BLaER1 treated with 17β-estradiol and CSF1 and Interleukin-3, amounts not matched to agents 10 nM and 100 nM (cell line): ENCODE data around the gene FAM111B.
"Not testable (repeated sequence)": the region's sequence is repeated elsewhere in the genome, so short reads cannot be mapped to it uniquely, and the experiment has no call there.

Experiments
- H3K27ac ChIP-seq, 11 experiments: shearing (Covaris generic); formaldehyde crosslinking; 2 replicates each; pipeline ENCODE4 v1.8.1; 2022
- H3K27me3 ChIP-seq, 11 experiments: shearing (Covaris generic); formaldehyde crosslinking; 2 replicates each; pipeline ENCODE4 v1.8.1; 2022
- H3K36me3 ChIP-seq, 11 experiments: shearing (Covaris generic); formaldehyde crosslinking; 2 replicates each; pipeline ENCODE4 v1.8.1; 2022
- H3K4me1 ChIP-seq, 10 experiments: shearing (Covaris generic); formaldehyde crosslinking; 2 replicates each; pipeline ENCODE4 v1.8.1; 2022
- H3K4me2 ChIP-seq, 11 experiments: shearing (Covaris generic); formaldehyde crosslinking; 2 replicates each; pipeline ENCODE4 v1.8.1; 2022
- H3K4me3 ChIP-seq, 10 experiments: shearing (Covaris generic); formaldehyde crosslinking; 2 replicates each; pipeline ENCODE4 v1.8.1; 2022
- H3K9ac ChIP-seq, 11 experiments: shearing (Covaris generic); formaldehyde crosslinking; 2 replicates each; pipeline ENCODE4 v1.8.1; 2022
- H3K9me3 ChIP-seq, 11 experiments: shearing (Covaris generic); formaldehyde crosslinking; replicated peaks in 1 of 11; 2 replicates each; pipeline ENCODE4 v1.8.1; 2022
- H4K20me1 ChIP-seq, 11 experiments: shearing (Covaris generic); formaldehyde crosslinking; 2 replicates each; pipeline ENCODE4 v1.8.1; 2022
- Cebpa-rat ChIP-seq, 11 experiments: shearing (Covaris generic); IDR thresholded peaks; 2 replicates each; pipeline ENCODE4 v1.8.1; 2022

Gene FAM111B

DNA sequence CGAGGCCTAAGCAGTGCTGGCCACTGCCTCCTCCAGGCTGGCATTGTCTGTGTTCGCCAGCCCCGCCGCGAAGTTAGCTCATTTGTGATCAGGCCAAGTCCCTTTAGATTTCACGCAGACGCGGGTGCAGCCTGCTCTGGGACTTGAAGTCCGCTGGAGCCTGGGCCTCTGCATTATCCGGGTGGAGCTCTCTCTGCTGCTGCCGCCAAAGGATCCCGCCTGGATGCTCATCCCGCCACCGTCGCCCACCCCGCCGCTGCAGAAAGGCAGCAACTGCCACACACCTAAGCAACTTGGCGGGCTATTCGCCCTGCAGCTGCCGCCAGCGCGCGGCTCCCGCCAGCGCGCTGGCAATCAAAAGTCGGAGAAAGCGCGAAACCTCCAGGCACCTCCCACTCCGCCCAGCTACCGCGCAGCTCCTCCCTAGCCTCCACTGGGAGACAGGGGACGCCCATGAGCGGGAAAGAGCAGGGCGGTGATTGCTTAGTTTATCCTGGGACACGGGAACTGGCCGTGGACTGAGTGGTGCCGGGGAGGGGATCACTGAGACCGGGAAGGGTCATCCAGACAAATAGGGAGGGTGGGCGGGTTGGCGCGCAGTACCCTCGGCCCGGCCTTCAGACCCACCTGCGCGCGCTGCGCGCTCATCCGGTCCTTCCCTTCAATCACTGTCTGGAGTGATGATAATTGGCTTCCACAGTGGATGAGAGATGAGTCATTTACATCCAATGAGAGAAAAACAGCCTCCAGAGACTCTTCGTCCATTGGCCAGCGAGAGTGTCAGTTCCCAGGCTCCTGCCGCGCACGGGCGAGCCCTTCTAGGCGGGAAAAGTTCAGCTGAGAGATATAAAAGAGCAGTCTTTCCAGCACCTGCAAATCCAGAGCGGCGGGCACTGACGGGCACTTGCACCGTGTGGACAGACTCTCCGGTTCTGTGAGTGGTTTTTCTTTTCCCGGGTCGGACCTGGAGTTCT lies at the start of gene FAM111B:
TSS of gene FAM111B (plus strand) at position 875 of the 974 bp plus-strand sequence. CDS start 2,389 bp downstream, outside the sequence.
- Histone ChIP-seq H3K27me3 (no peaks in the 10 kb centered on the region), H3K9ac (peak within 1 kb of the TSS; percentile 48 to 91 (median 84); a peak in 21 of 22 replicates), H3K4me3 (peak within 1 kb of the TSS; percentile 62 to 82 (median 70)), H3K4me1 (peaks cover 34 to 64% (median 49%) of the 10 kb centered on the region in 10 experiments), H3K36me3 (peaks cover 0 to 28% (median 24%) of the 10 kb centered on the region in 11 experiments; a peak in 17 of 22 replicates), H3K4me2 (peak within 1 kb of the TSS; percentile 88 to 99 (median 95)), H4K20me1 (no peaks in the 10 kb centered on the region; a peak in 1 of 22 replicates), H3K9me3 (peaks cover 0 to 10% (median 0%) of the 10 kb centered on the region in 11 experiments; a peak in 5 of 22 replicates), H3K27ac (peak within 1 kb of the TSS in 9 of 11 experiments; percentile 48 to 87 (median 80); a peak in 17 of 22 replicates)
- TF ChIP-seq Cebpa-rat (IDR thresholded peaks at IDR 0.05): no peak

DNA sequence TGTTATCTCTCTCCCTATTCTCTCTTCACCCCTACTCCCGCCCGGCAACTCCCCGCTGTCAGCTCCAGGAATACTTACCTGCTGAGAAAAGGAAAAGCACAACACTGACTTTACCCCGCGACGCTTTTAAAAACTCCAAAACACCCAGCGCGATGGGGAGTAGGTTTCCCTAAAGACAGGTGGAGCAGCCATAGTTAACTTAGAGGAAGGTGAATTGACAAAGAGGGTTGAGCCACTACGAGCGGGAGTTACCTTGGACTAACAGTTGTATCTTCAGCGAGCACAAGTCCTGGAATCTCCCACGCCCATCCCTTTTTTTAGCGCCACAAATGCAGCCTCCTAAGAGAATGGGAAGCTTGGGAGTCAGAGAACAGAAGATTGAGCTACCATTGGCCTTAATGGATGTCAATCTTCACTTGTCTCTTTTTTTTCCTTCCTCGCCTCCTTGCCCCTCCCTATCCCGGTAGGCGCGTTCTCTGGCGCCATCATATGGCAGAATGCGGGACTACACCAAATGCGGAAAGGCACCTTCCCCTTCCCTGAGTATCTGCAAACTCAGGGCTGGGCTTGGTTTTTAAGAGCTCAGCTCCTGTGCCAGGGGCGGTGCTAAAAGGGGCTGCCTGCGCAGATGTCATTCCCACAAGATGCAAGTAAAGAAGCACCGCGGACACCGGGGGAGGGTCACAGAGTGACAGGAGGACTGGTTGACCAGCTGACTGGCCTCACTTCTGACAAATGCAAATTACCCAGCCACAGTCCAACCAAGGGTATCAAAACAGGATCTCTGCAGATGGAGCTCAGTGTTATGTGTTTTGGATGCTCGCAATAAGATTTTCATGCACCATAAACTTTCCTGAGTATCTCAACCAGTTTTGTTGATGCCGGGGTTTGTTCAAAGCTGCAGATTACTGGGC lies 48.7 kb upstream of the FAM111B start:
- H3K4me1 ChIP-seq, H3K27ac ChIP-seq, H3K27me3 ChIP-seq, H4K20me1 ChIP-seq, H3K9ac ChIP-seq, H3K36me3 ChIP-seq: not testable (repeated sequence)
- peak overlapping the region in 2 of 10 experiments; percentile 21 to 32; a peak in 2 of 20 replicates for H3K4me3 ChIP-seq
- H3K9me3 ChIP-seq: peaks cover 0 to 10% (median 7%) of the 10 kb centered on the region in 11 experiments; a peak in 13 of 22 replicates
- peak overlapping the region in 7 of 11 experiments; percentile 7 to 71 (median 22); a peak in 6 of 22 replicates for H3K4me2 ChIP-seq

DNA sequence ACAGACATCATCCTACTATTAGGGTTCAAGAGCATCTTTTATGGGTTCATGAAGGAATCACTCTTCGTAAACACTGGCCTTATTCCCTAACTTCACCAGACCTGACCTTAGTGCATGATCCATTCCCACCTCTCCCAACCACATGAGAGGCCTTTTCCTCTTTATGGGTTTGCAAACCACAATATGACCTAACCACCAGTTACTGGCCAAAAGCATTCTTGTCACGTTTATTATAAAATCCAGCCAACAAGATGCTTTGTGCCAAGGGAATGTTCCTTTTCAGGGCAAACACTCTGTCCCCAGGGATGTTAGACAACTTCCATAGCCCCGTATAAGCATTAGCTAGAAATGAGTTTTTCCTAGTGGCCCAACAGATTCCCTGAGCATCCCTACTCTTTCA lies 46.9 kb upstream of the FAM111B start:
- H3K27ac ChIP-seq, H3K4me2 ChIP-seq, H3K4me3 ChIP-seq, H4K20me1 ChIP-seq, H3K4me1 ChIP-seq, H3K27me3 ChIP-seq, H3K9ac ChIP-seq, H3K36me3 ChIP-seq: not testable (repeated sequence)
- H3K9me3 ChIP-seq: peaks cover 0 to 12% (median 7%) of the 10 kb centered on the region in 11 experiments; a peak in 13 of 22 replicates

GRCh38 chr11:59062602-59063529 lies 44.2 kb upstream of the FAM111B start:
- H3K27me3 ChIP-seq: no peaks in the 10 kb centered on the region

GRCh38 chr11:59063996-59064727 lies 42.9 kb upstream of the FAM111B start:
- not testable (repeated sequence) for H4K20me1 ChIP-seq, H3K4me2 ChIP-seq, H3K27me3 ChIP-seq, H3K27ac ChIP-seq, H3K36me3 ChIP-seq, H3K4me3 ChIP-seq, H3K4me1 ChIP-seq, H3K9ac ChIP-seq
- H3K9me3 ChIP-seq: peaks cover 0 to 12% (median 7%) of the 10 kb centered on the region in 11 experiments; a peak in 13 of 22 replicates

More at GRCh38 chr11:59062602-59063529, 44.2 kb upstream of the FAM111B start:
- Histone ChIP-seq H3K4me1 (peaks cover 0 to 7% (median 0%) of the 10 kb centered on the region in 10 experiments; a peak in 3 of 20 replicates), H3K4me2 (no peak overlapping the region), H3K27ac (no peak overlapping the region), H3K36me3 (no peaks in the 10 kb centered on the region), H3K9me3 (peaks cover 0 to 12% (median 7%) of the 10 kb centered on the region in 11 experiments; a peak in 13 of 22 replicates), H4K20me1 (no peaks in the 10 kb centered on the region), H3K9ac (no peak overlapping the region), H3K4me3 (no peak overlapping the region)
- no peak for TF ChIP-seq Cebpa-rat (IDR thresholded peaks at IDR 0.05)

DNA sequence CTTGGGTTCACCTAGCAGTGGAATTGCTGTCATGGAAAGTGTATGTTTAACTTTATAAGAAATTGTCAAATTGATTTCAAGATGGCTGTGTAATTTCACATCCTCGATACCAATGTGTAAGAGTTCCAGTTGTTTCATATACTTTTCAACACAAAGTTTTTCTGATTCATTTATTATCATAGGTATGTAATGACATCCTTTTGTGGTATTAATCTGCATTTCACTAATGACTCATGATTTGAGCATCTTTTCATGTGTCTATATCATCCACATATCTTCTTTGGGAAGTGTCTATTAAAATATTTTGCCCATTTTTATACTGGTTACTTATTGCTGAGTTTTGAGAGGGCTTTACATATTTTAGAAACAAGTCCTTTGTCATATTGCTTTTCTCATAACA lies 38.0 kb upstream of the FAM111B start:
- Histone ChIP-seq H4K20me1 (no peaks in the 10 kb centered on the region), H3K27me3 (no peaks in the 10 kb centered on the region), H3K9me3 (peaks cover 0 to 3% (median 0%) of the 10 kb centered on the region in 11 experiments; a peak in 2 of 22 replicates), H3K4me2 (no peak overlapping the region), H3K36me3 (no peaks in the 10 kb centered on the region), H3K4me1 (peaks cover 0 to 3% (median 0%) of the 10 kb centered on the region in 10 experiments; a peak in 2 of 20 replicates), H3K27ac (no peak overlapping the region), H3K4me3 (no peak overlapping the region), H3K9ac (no peak overlapping the region)
- TF ChIP-seq Cebpa-rat (IDR thresholded peaks at IDR 0.05): no peak

GRCh38 chr11:59076876-59077571 lies 30.0 kb upstream of the FAM111B start:
- peaks cover 0 to 16% (median 11%) of the 10 kb centered on the region in 11 experiments; a peak in 15 of 22 replicates for H3K9me3 ChIP-seq
- peaks cover 0 to 15% (median 9%) of the 10 kb centered on the region in 10 experiments; a peak in 14 of 20 replicates for H3K4me1 ChIP-seq
- no peak overlapping the region for H3K27ac ChIP-seq
- no peak overlapping the region for H3K4me3 ChIP-seq
- no peaks in the 10 kb centered on the region for H3K36me3 ChIP-seq
- H3K9ac ChIP-seq: no peak overlapping the region
- no peaks in the 10 kb centered on the region for H4K20me1 ChIP-seq
- H3K27me3 ChIP-seq: no peaks in the 10 kb centered on the region
- TF ChIP-seq Cebpa-rat (IDR thresholded peaks at IDR 0.05): no peak
- no peak overlapping the region; a peak in 1 of 22 replicates for H3K4me2 ChIP-seq
